ENCODE data around the gene FREM1.

Gene FREM1

DNA sequence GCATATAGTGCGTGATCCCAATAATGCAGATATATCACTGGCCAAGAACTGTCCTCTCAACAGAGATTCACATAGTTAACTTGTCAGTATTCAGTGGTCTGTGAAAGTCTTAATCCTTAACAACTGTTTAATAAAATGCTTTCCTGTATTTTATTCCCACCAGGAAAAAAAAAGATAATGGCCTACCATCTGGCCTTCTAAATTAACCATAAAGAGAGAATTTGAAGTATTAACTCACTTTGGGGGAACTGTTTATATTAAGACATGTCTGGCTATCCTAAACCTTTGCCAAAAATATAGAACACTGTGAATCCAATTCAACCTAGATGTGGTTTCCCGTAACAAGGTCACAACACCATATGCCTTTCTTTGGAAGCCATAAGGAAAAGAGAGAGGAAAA, 818 bp upstream of the FREM1 start:
- peak; percentile 82 for DNase-seq

- no peak for DNase-seq
Observed at GRCh38 chr9:14909601-14909960, 647 bp downstream of the FREM1 start.

- no peak for DNase-seq
Observed at GRCh38 chr9:14909181-14909580, 1.0 kb downstream of the FREM1 start.

GRCh38 chr9:14908295-14909180, 1.7 kb downstream of the FREM1 start:
- DNase-seq: peak; percentile 13

GRCh38 chr9:14907696-14908095, 2.5 kb downstream of the FREM1 start:
- no peak for DNase-seq

DNA sequence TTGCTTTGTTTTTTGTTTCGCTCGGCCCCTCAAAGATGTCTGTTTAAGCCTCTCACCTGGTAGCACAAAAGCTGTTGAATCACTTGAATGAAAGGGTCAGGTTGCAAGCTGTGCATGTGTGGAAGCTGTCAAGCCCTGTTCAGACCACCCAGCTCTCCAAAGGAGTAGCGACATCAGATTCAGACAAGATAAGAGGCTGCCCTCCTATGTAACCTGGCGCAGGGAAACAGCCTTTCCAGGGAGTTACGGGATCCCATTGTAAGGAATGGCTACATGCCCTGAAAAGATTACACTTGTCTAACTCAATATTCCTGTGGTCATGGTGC, 2.9 kb downstream of the FREM1 start:
- no peak for DNase-seq

- DNase-seq: no peak
Observed at GRCh38 chr9:14906644-14907359, 3.4 kb downstream of the FREM1 start.

- no peak for DNase-seq
Observed at GRCh38 chr9:14906000-14906399, 4.2 kb downstream of the FREM1 start.

- DNase-seq: no peak
Observed at GRCh38 chr9:14903040-14903439, 7.2 kb downstream of the FREM1 start.

DNA sequence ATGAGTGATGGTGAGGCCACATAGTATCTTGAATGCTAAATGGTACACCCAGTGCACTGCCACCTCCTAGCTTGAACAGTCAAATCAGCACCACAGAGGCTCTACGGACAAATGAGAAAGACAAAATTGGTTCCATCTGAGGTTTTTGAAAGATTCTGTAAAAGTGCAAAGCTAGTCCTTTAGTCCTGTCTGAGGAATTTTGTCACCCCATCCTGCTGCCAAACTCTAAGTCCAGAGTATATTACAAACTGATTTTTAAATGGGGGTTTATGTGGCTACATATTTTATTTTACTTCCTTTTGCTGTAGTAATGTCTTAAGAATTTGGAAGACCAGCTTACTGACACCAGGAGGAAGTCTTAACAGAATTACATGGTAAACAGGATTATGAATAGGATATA, 7.7 kb downstream of the FREM1 start:
- DNase-seq: no peak

- DNase-seq: no peak
Observed at GRCh38 chr9:14899815-14900193, 10.4 kb downstream of the FREM1 start.

- no peak for DNase-seq
Observed at GRCh38 chr9:14899042-14899814, 11.0 kb downstream of the FREM1 start.

- no peak for DNase-seq
Observed at GRCh38 chr9:14895806-14896205, 14.4 kb downstream of the FREM1 start.

DNA sequence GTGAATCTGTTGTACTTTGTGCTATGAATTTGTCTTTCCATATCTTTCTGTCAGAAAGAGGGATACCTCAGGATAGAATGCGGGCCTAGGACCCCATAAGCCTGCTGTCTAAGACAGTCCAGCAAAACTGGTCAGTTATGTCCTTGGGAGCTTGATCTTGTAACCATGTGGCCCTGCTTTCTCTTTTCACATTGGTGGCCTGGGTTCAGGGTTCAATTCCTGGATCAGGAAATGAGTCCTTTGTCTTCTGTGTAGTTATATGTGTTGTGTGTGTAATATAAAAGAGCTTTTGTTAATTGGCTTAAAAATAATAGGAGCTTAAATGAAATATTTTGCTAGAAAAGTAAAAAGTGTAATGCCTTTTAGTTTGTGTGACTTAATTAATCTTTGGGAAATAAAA, 16.9 kb downstream of the FREM1 start:
- no peak for DNase-seq

GRCh38 chr9:14891332-14891731, 18.9 kb downstream of the FREM1 start:
- no peak for DNase-seq

GRCh38 chr9:14889451-14889850, 20.8 kb downstream of the FREM1 start:
- DNase-seq: no peak

DNA sequence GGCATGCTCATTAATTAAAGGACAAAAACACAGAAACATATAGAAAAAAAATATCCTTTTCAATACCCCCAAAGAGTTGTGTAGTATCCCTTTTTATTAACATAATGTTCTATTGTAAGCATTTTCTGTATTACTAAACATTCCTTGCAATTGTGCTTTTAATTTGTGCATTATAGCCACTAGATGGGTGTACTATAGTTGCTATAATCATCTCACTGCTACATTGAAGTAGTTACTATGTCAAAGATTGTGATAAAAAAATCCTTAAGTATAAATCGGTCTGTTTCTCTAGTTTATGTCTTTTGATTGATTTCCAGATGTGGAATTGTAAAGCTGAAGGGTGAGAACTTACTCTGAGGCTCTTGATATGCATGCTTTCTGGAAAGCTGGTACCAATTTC, 21.4 kb downstream of the FREM1 start:
- no peak for DNase-seq

- DNase-seq: no peak
Observed at GRCh38 chr9:14888272-14888671, 22.0 kb downstream of the FREM1 start.

DNA sequence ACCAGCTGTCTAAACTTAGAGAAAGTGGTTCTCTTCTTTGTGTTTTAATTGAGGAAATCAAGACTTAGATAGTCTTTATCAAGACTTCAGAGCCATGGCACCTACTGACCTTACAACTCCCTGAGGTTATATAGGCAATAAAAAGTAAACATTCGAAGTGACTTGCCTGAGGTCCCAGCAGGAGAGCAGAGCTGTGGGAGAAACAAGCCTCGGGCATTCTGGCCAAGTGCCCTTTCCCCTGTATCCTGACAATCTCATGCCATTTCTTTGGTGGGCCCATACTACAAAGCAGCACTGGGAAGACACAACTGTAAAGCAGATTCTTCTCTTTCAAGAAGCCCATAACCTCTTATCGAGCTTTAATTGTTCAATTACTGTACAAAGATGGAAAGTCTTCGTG, 23.1 kb downstream of the FREM1 start:
- DNase-seq: no peak

GRCh38 chr9:14883310-14883944, 26.8 kb downstream of the FREM1 start:
- DNase-seq: no peak

DNA sequence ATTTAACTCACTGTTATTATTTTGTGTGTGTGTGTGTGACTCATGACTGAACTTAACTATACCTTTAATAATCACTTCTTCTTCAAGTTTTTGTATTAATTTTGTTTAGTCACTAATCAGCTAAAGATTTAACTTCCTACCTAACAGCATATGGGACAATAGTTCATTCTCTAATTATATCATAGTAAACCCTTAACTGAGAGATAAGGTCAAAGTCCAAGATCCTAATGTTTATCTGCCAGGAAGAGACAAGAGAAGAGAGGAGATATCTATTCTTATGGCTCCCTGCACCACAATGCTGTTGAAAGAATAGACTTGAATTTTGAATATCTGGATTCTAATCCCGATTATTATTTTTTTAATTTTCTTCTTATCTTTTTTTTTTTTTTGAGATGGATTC, 28.1 kb downstream of the FREM1 start:
- no peak for DNase-seq

GRCh38 chr9:14881006-14881405, 29.2 kb downstream of the FREM1 start:
- DNase-seq: no peak

DNA sequence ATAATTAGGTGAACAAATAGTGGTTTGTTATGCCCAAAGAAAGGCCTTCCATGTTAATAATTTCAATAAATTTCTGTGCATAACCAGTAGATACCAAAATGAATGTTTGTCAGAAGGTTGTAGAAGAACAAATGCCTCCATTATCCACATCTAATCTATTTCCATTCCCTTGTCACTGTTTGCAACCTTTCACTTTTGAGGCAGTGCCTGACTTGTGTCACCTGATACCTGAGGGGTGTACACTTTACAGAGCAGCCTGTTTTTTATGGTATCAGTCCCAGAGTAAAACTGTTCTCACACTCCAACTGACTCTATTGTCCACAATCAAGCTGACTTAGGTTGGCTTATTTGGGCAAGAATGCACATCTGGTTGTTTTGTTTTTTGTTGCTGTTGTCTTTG, 40.1 kb downstream of the FREM1 start:
- no peak for DNase-seq

Data from DMS 273 treated with DMSO at 0.1 percent for 48 hours (cell line).